Subcutaneous adipose tissue (tissue), 4 donors: ENCODE data around the gene C22orf15. TPM values are rescaled to one million over a fixed set of nuclear protein-coding genes. Genes with fewer than 3 reads are reported as not detected.

Experiments
- CTCF ChIP-seq: fragments of 450-650 bp; IDR thresholded peaks from one replicate; pipeline ENCODE4 v1.5.1; 2016; ENCODE audit warnings: low read depth, mild to moderate bottlenecking, control low read depth, antibody characterized with exemption, moderate library complexity
- total RNA-seq, 4 donors: library from RNA; depleted of rRNA; stranded (reverse); fragments of >200 nt; gene quantifications; one replicate each; pipeline ENCODE4 v1.1.0, GENCODE V29; 2016

Gene C22orf15
- total RNA-seq, 4 donors from 2014 or later = not detected

- no peak for TF ChIP-seq CTCF
Observed at GRCh38 chr22:23752090-23752691, 10.6 kb upstream of the C22orf15 start.

- TF ChIP-seq CTCF = no peak
Observed at GRCh38 chr22:23752750-23753149, 10.0 kb upstream of the C22orf15 start.

GRCh38 chr22:23753385-23753784 is 9.4 kb upstream of the C22orf15 start:
- no peak for TF ChIP-seq CTCF

- TF ChIP-seq CTCF = no peak
Observed at GRCh38 chr22:23754220-23754919, 8.4 kb upstream of the C22orf15 start, which contains the start of gene VPREB3. VPREB3 (minus strand) TSS chr22:23754425; CDS start chr22:23754363, 62 bp downstream.

- no peak for TF ChIP-seq CTCF
Observed at GRCh38 chr22:23754980-23755636, 7.7 kb upstream of the C22orf15 start.

GRCh38 chr22:23755711-23756110 is 7.1 kb upstream of the C22orf15 start:
- no peak for TF ChIP-seq CTCF

GRCh38 chr22:23756891-23757290 is 5.9 kb upstream of the C22orf15 start:
- TF ChIP-seq CTCF = no peak
